Kidney tubule cell (primary cell): Measurements from ENCODE around the gene ZNF618.

Experiments used
- DNase-seq: peaks from one replicate; pipeline ENCODE4 v3.0.0-alpha.2; 2018; ENCODE audit warnings: low spot score

ZNF618 gene

GRCh38 chr9:113934167-113934828 lies 58.2 kb downstream of the ZNF618 start:
- no peak for DNase-seq

DNA sequence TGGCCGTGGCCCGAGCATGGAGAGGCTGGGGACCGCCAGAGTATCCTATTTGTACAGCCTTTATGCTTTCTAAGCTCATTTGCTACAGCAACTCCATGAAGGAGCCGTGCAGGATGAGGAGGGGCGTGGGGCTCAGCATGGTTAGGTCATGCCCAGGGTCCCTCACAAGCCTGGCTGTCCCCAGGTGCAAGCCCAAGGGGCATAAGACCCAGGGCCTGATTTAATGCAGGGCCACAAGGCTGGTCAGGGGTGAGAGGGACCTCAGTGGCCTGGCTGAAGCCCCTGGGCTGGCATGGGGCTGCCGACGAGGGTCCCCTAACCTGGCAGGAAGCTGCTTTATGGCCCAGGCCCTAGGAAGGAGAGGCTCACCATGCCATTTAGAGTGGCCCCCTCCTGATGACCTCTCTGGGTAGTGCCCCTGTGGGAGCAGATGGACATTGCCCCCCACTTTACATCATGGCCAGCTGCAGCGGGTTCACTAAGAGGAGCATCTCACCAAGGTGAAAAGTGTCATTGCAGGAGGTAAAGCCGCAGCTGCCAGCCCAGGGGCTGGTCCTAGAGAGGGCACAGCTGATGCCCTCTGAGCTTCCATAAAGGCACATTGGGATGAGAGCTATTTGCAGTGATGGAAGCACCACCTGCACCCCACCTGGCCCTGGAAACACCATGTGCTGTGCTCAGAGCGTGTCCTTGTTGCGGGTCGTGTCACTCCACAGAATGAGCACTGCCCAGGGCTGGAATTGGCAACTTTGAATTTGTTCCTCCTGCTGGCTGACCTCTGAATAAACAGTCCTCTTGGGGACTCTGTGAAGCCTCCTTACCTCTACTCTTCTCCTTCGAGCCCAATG lies 58.9 kb downstream of the ZNF618 start:
- no peak for DNase-seq

DNA sequence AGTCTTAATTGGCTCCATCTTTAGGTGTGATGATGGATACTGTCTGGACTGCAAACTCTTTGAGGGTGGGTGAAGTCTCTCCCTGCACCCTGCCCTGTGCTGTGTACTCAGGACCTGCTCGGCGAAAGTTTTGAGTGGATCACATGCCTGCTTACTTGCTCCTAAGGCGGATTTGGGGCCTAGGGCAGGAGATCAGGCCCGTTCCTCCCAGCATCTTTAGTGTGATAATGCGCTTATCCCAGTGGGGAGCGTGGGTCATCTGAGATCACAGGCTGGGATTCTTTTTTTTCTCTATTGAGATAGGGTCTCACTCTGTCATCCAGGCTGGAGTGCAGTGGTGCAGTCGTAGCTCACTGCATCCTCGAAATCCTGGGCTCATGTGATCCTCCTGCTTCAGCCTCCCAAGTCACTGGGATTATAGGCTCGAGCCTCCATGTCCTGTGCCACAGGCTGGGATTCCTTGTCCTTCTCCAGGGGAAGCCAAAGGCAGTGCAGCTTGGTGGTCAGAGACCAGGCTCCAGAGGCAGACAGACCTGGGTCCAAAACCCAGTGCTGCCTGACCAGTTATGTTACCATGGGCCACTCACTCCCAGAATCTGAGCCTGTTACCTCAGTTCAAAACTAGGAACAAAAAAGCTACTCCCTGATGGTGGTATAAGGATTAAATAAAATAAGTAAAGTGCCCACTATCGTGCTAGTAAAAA lies 59.7 kb downstream of the ZNF618 start:
- DNase-seq = no peak

DNA sequence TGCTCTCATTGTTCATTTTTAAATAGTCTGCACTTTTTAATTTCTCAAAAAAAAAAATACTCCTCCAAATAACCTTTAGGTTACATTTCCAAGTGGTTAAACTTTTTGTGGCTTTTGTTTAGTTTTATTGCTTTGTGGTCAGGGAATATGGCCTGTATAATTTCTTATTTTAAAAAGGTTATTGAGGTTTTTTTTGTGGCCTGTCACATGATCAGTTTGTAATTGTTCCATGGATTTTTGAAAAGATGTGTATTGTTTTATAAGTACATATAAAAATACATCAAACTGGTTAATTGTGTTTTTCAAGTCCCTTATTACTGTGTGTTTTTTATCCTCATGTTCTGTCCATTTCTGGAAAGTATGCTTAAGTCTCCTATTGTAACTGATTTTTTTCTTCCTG lies 64.0 kb downstream of the ZNF618 start:
- no peak for DNase-seq

DNA sequence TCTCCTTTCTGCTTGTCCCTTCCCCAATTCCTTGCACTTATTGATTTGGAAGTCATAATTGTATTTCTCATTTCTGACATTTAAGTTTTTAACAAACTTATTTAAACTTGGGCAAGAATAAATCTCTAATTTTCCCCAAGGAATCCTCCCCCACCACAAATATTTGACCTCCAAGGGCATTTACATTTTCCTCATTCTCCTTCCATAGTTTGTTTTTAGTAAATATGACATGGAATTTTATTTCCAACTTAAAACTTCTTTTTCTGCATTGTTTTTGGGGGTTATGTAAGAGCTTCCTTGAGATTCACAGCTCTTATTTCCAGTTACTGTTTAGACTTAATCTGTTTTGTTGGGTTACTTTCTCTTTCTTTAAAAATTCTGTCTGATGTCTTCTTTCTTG lies 64.9 kb downstream of the ZNF618 start:
- DNase-seq = no peak

DNA sequence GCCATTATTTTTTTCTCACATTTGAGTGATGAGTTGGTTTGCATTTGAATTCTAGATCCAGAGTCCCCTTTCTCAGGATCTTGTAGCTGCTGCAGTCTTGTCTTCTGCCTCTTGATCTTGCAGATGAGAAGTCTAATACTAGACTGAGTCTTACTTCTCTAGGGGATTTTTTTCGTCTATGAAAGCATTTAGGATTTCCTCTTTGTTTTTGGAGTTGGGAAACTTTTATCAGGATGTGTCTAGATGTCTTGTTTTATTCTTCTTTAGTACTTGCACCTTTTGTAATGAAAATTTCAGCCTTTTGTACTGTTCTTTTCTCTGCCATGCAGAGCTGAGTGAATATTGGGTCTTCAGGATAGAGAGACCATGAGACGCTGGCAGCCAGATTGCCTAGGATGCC lies 65.4 kb downstream of the ZNF618 start:
- DNase-seq = no peak

DNA sequence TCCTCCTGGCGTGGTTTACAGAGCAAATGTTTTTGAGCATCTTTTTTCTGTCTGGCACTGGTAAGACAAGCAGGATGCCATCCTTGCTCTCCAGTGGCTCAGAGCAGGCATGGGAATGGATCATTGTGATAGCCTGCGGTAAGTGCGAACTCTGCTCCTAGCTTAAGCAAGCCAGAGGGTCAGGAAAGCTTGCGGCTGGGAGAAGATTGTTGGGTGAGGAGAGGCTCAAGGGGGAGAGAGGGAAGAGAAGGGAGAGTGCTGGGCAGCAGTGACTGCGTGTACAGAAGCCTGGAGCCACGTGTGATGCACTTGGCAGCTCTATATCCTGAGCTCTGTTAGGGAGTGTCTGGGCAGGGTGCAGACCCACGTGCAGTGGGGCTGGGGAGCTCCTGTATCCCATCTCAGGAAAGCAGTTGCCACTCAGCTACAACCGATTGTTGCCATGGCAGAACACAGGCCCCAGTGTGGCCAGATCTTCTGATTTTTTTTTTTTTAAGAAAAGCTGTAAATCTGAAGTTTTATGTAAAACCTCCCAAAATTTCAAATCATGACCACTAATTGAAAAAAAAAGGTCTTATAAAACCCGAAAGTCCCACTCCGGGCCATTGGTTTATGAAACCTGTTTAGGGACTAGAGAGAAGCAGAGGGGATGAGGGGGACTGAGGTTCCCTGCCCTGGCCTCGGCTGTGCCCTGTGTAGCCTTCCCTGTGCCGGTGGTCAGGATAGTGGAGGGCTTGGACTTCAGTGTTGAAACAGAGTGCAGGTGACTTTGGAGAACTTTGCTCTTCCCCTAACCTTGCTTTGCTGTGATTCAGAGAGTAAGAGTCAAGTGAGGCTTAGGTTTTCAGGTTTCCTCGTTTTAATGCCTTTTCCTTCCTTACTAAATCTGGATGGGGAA lies 67.3 kb downstream of the ZNF618 start:
- no peak for DNase-seq

GRCh38 chr9:113945784-113946183 lies 69.7 kb downstream of the ZNF618 start:
- DNase-seq = no peak

- no peak for DNase-seq
Observed at GRCh38 chr9:113946496-113947115, 70.5 kb downstream of the ZNF618 start.

GRCh38 chr9:113947941-113948340 lies 71.8 kb downstream of the ZNF618 start:
- DNase-seq = no peak

DNA sequence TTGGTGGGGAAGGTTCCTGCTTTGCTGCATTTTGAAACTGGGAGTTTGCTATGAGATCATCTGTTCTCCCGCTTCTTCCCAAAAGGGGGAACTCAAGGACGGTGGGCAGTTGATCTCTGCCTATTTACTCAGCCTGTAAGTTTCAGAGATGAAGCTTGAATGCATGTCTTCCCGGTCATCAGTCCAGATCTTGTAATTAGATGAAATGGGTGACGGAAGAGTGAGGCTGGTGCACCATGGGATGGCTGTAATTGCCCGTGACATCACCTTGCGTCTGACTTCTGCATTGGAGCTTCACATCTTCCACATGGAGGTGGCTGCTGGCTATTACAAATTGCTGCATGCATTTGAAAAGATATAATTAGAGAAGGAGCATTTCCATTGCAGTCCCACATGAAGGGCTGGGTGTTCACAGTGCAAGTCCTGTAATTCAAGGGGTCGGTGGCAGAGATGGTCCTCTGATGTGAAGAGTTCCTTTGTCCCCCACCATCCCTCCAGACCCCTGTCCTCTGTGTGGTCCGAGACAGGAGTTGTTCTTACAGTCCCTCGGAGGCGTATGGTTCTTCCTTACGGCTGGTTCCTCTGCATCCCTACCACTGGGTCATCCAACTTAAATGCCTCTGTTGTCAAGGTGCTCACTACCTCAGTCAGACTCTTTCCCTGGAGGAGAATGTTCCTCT lies 72.9 kb downstream of the ZNF618 start:
- no peak for DNase-seq

DNA sequence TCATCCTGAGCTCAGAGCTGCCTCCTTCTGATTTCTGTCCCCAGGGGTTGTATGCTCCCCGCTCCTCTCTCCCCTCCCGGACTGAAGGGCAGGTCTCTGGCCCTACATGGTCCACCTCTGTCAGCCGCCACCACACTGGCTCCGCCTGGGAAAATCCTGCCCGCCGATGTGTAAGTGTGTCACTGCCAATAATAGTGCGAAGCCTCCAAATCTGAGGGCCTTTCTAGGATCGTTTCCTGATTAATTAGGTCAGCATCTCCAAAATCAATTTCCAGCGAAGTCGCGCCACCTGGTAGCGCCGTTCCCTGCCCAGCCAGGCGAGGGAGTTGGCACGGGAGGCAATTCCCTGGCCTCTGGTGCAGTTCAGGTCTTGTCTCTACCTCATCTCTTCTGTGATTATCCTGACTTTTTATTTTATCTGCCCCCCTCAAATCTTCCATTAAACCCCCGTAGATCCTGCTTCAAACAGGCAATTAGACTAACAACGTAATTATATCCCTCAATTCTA lies 73.5 kb downstream of the ZNF618 start:
- DNase-seq = no peak

GRCh38 chr9:113950195-113951031 lies 74.3 kb downstream of the ZNF618 start:
- no peak for DNase-seq

GRCh38 chr9:113951032-113951372 lies 74.9 kb downstream of the ZNF618 start:
- no peak for DNase-seq

GRCh38 chr9:113952676-113953075 lies 76.6 kb downstream of the ZNF618 start:
- peak; percentile 25 for DNase-seq

GRCh38 chr9:113953531-113953930 lies 77.4 kb downstream of the ZNF618 start:
- peak; percentile 14 for DNase-seq

DNA sequence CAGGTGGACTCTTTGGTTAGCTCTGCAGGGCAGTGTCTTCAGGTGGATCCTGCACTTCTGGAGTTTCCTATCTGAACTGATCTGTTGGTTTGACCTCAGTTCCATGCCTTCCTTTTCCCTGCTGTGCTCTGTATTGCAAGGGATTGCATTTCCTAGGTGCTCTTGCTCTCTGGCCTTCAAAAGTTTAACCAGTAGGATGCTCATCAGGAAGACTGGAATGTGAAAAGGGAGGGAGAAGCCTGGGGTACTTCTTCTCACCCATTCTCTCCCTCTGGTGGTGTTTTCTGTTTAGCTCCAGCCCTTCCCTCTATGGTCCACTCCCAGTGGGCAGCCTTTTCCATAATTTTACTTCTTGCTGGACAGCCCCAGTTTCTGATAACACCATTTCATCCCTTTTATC lies 78.5 kb downstream of the ZNF618 start:
- DNase-seq = peak; percentile 2

DNA sequence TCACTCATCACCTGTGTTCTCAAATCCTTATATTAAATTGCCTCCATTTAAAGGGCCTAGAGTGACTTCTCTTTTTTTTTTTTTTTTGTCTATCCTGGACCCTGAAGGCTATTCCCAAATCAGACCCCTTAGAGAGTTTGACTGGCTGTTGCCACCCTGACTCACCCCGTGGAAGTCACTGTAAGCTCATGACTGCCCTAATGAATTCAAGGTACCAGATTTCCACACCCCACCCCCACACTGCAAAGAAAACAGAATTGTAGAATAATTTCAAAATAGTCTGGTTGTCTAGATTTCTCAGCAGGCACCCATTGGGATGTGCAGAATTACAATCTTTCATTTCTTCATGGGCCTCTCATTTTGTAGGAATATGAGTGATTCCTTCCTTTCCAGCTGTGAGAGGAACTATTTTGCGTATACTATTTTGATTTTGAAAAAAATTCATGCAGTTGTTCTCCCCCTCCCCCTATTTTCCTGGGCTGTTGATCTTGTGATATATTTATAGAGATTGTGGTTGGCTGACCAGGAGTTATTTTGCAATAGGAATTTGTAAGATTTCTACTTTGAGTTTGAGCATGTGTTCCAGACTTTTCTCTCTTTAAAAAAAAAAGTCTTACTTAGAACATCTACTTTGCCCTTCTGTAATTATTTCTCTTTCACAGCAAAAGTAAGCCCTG lies 79.1 kb downstream of the ZNF618 start:
- peak; percentile 50 for DNase-seq

DNA sequence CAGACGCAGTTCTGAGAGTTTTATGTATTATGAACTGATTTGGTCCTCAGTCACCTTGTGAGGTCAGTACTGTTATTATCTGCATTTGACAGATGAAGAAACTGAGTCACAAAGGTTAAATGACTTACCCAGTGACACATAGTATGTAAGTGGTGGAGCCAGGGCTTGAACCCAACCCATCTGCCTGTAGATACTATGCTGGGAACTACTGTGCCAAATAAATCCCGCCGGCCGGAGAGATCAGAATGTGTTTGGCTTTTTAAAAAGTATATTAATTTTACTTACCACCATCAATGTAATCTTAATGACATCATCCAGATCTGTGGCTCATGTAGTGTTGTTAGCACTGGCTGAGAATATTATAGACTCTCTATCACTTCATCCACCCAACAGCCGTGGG lies 80.8 kb downstream of the ZNF618 start:
- DNase-seq = no peak
